Measurements from ENCODE around the gene P2RX6. TPM values are rescaled to one million over a fixed set of nuclear protein-coding genes. Genes with fewer than 3 reads are reported as not detected.

Gene P2RX6
- total and polyA plus RNA-seq, 9 of the 15 experiments (the other 6 are each of a cell fraction or from before 2014, with no cell fraction given), result 0.01 to 3.9 (median 1.5) TPM; not detected in 1

GRCh38 chr22:21000987-21001600, 13.9 kb upstream of the P2RX6 start (continued):
- TF ChIP-seq ZNF274 (IDR thresholded peaks at IDR 0.05; ENCODE audit: borderline replicate concordance, low read depth, low read length) (0 out of 2 replicates have a peak, but pooled peaks have one; percentile 16), ZNF740 (CRISPR knock-in tag; IDR thresholded peaks at IDR 0.05) (no peak), ZNF740 (tag; IDR thresholded peaks at IDR 0.05) (peak in 1 of 2 experiments; percentile 80; a peak in 2 of 4 replicates), ZBTB34 (CRISPR knock-in tag; IDR thresholded peaks at IDR 0.05) (no peak), NEUROD1 (IDR thresholded peaks at IDR 0.05; ENCODE audit: borderline replicate concordance, low read depth, low read length, partially characterized antibody) (no peak), SOX6 (IDR thresholded peaks at IDR 0.05) (no peak), ZBTB2 (IDR thresholded peaks at IDR 0.05) (no peak), ZBTB17 (CRISPR knock-in tag; IDR thresholded peaks at IDR 0.05) (0 out of 2 replicates have a peak, but pooled peaks have one; percentile 6), ZNF57 (CRISPR knock-in tag; IDR thresholded peaks at IDR 0.05) (peak; percentile 15), TSHZ1 (CRISPR knock-in tag; IDR thresholded peaks at IDR 0.05) (peak; percentile 80), RREB1 (CRISPR knock-in tag; IDR thresholded peaks at IDR 0.05) (peak; percentile 1; the same call in 1 of the 2 replicates), CHD1 (IDR thresholded peaks at IDR 0.05; ENCODE audit: low read length) (peak; percentile 98), ZBTB7A (IDR thresholded peaks at IDR 0.05; ENCODE audit: borderline replicate concordance, control insufficient read depth, low read depth, low read length) (no peak), ZZZ3 (IDR thresholded peaks at IDR 0.05) (no peak)

Data from K562 (cell line).